DND-41 (cell line): ENCODE measurements around the gene ACBD4.

Experiments
- ATAC-seq: fragments of 200-7000 bp; cut with Tn5 transposase; 3 replicates; pipeline ENCODE4 v1.9.1; 2021; ENCODE audit warnings: low read depth; ENCODE audit not compliant: insufficient read depth
- DNase-seq: peaks from one replicate; pipeline ENCODE4 v3.0.0-alpha.2; 2020
- H2AFZ ChIP-seq: 2 replicates; pipeline ENCODE4 v1.6.0; 2012; ENCODE audit warnings: low read depth, low read length
- H3K27ac ChIP-seq: 2 replicates; pipeline ENCODE4 v1.5.1; 2012; ENCODE audit warnings: low read length, inconsistent platforms
- H3K27me3 ChIP-seq: fragments of 200-600 bp; sonication (generic); 2 replicates; pipeline ENCODE4 v1.6.0; 2012; ENCODE audit warnings: low read length, mild to moderate bottlenecking, inconsistent platforms; ENCODE audit not compliant: insufficient read depth, poor library complexity
- H3K36me3 ChIP-seq: 2 replicates; pipeline ENCODE4 v1.5.1; 2012; ENCODE audit warnings: low read length, inconsistent platforms; ENCODE audit not compliant: insufficient read depth
- H3K4me1 ChIP-seq: 2 replicates; pipeline ENCODE4 v1.5.1; 2012; ENCODE audit warnings: mild to moderate bottlenecking, low read length; ENCODE audit not compliant: insufficient read depth
- H3K4me2 ChIP-seq: 2 replicates; pipeline ENCODE4 v1.6.0; 2012; ENCODE audit warnings: mild to moderate bottlenecking, moderate library complexity, low read length, inconsistent platforms; ENCODE audit not compliant: insufficient read depth
- H3K4me3 ChIP-seq, 2 experiments: fragments of 200-600 bp in 1 of 2; shearing (Covaris generic) in 1 of 2; 2 replicates each; pipeline ENCODE4 v1.5.1; 2012 to 2016; ENCODE audit warnings: inconsistent platforms in 2 of 2, low read length in 2 of 2, mild to moderate bottlenecking in 2 of 2, low read depth in 1 of 2, moderate library complexity in 1 of 2
- H3K79me2 ChIP-seq: 2 replicates; pipeline ENCODE4 v1.6.0; 2012; ENCODE audit warnings: low read length, inconsistent platforms; ENCODE audit not compliant: insufficient read depth
- H3K9ac ChIP-seq: 2 replicates; pipeline ENCODE4 v1.6.0; 2012; ENCODE audit warnings: low read depth, mild to moderate bottlenecking, inconsistent platforms, low read length, moderate library complexity
- H3K9me3 ChIP-seq: 2 replicates; pipeline ENCODE4 v1.5.1; 2012; ENCODE audit warnings: low read length, moderate library complexity, mild to moderate bottlenecking, inconsistent platforms; ENCODE audit not compliant: insufficient read depth, severe bottlenecking
- H4K20me1 ChIP-seq: 2 replicates; pipeline ENCODE4 v1.6.0; 2012; ENCODE audit warnings: low read length; ENCODE audit not compliant: insufficient read depth
- CTCF ChIP-seq: IDR thresholded peaks from 2 replicates; pipeline ENCODE4 v1.5.1; 2012; ENCODE audit warnings: borderline replicate concordance, low read length, moderate library complexity, mild to moderate bottlenecking; ENCODE audit not compliant: poor library complexity, severe bottlenecking; ENCODE audit errors: extremely low read depth
- EZH2 ChIP-seq: IDR thresholded peaks from 3 replicates; pipeline ENCODE4 v1.6.1; 2012; ENCODE audit warnings: borderline replicate concordance, low read depth, mild to moderate bottlenecking, moderate library complexity, low read length, inconsistent platforms; ENCODE audit not compliant: severe bottlenecking

The ACBD4 gene

GRCh38 chr17:45098081-45098868 is 37.2 kb upstream of the ACBD4 start:
- Histone ChIP-seq H3K4me3 (no peak overlapping the region), H3K4me2 (no peak overlapping the region), H3K79me2 (no peaks in the 10 kb centered on the region), H3K36me3 (peaks cover 87% of the 10 kb centered on the region), H3K9me3 (no peaks in the 10 kb centered on the region), H2AFZ (no peak overlapping the region), H3K27ac (no peak overlapping the region), H3K27me3 (no peaks in the 10 kb centered on the region), H3K9ac (no peak overlapping the region), H3K4me1 (no peaks in the 10 kb centered on the region), H4K20me1 (peaks cover 13% of the 10 kb centered on the region)
- no peak for DNase-seq
- no peak for ATAC-seq
- no peak for TF ChIP-seq CTCF
- no peak for TF ChIP-seq EZH2

GRCh38 chr17:45098869-45099616 is 36.4 kb upstream of the ACBD4 start:
- peaks cover 13% of the 10 kb centered on the region for H4K20me1 ChIP-seq
- DNase-seq (peak; percentile 73), ATAC-seq (peak; percentile 90)
- H3K4me2 ChIP-seq: no peak overlapping the region
- no peak overlapping the region for H2AFZ ChIP-seq
- H3K27me3 ChIP-seq: no peaks in the 10 kb centered on the region
- no peaks in the 10 kb centered on the region for H3K4me1 ChIP-seq
- no peak overlapping the region for H3K9ac ChIP-seq
- H3K9me3 ChIP-seq: no peaks in the 10 kb centered on the region
- no peak overlapping the region for H3K4me3 ChIP-seq
- TF ChIP-seq EZH2 (no peak), CTCF (peak; percentile 90)
- no peaks in the 10 kb centered on the region for H3K79me2 ChIP-seq
- H3K36me3 ChIP-seq: peaks cover 87% of the 10 kb centered on the region
- no peak overlapping the region for H3K27ac ChIP-seq

- Histone ChIP-seq H3K9me3 (no peaks in the 10 kb centered on the region), H3K9ac (no peak overlapping the region), H3K4me2 (no peak overlapping the region), H2AFZ (no peak overlapping the region), H3K4me1 (no peaks in the 10 kb centered on the region), H3K27me3 (no peaks in the 10 kb centered on the region), H3K79me2 (no peaks in the 10 kb centered on the region), H3K4me3 (no peak overlapping the region), H4K20me1 (peaks cover 13% of the 10 kb centered on the region), H3K36me3 (peaks cover 91% of the 10 kb centered on the region), H3K27ac (no peak overlapping the region)
- DNase-seq (no peak), ATAC-seq (no peak)
- TF ChIP-seq EZH2 (no peak), CTCF (no peak)
These were observed 34.0 kb upstream of the ACBD4 start for GRCh38 chr17:45101546-45101882.
